Measurements from ENCODE around the gene PTER.

GRCh38 chr10:16527452-16527851 lies 90.6 kb downstream of the PTER start:
- TF ChIP-seq POLR2A (IDR thresholded peaks at IDR 0.05; ENCODE audit: low read length) (no peak), GATA1 (IDR thresholded peaks at IDR 0.05; ENCODE audit: low read depth, low read length) (no peak)

All from erythroblast (primary cell).